ENCODE data around the gene CRIM1.

CRIM1 gene

GRCh38 chr2:36451512-36451911 lies 95.9 kb downstream of the CRIM1 start:
- H3K36me3 Mint-ChIP-seq (ENCODE audit: low read depth), result peaks cover 27% of the 10 kb centered on the region
- peaks cover 27% of the 10 kb centered on the region for H3K4me1 Mint-ChIP-seq
- H3K27me3 Mint-ChIP-seq (ENCODE audit: low read depth), result no peaks in the 10 kb centered on the region
- H3K9me3 Mint-ChIP-seq, result no peaks in the 10 kb centered on the region
- peak overlapping the region in 1 of 3 experiments; percentile 59 for H3K27ac Mint-ChIP-seq
- no peak overlapping the region for H3K4me3 Mint-ChIP-seq
- TF ChIP-seq CTCF (IDR thresholded peaks at IDR 0.05; ENCODE audit: unreplicated experiment in 3 of 3), result no peak

- Mint-ChIP-seq H3K4me3 (no peak overlapping the region), H3K4me1 (peaks cover 26% of the 10 kb centered on the region), H3K36me3 (ENCODE audit: low read depth) (peaks cover 21% of the 10 kb centered on the region), H3K9me3 (no peaks in the 10 kb centered on the region), H3K27me3 (ENCODE audit: low read depth) (no peaks in the 10 kb centered on the region), H3K27ac (peak overlapping the region; percentile 9 to 45 (median 22))
- no peak for TF ChIP-seq CTCF (IDR thresholded peaks at IDR 0.05; ENCODE audit: unreplicated experiment in 3 of 3)
Observed at GRCh38 chr2:36452260-36452659, 96.7 kb downstream of the CRIM1 start.

- TF ChIP-seq CTCF (IDR thresholded peaks at IDR 0.05; ENCODE audit: unreplicated experiment in 3 of 3), result no peak
- H3K9me3 Mint-ChIP-seq, result no peaks in the 10 kb centered on the region
- H3K27me3 Mint-ChIP-seq (ENCODE audit: low read depth), result peaks cover 3% of the 10 kb centered on the region
- H3K4me1 Mint-ChIP-seq, result peaks cover 26% of the 10 kb centered on the region
- no peak overlapping the region for H3K27ac Mint-ChIP-seq
- peaks cover 11% of the 10 kb centered on the region for H3K36me3 Mint-ChIP-seq (ENCODE audit: low read depth)
- H3K4me3 Mint-ChIP-seq, result no peak overlapping the region
Observed at GRCh38 chr2:36453652-36454051, 98.1 kb downstream of the CRIM1 start.

GRCh38 chr2:36455011-36455410 lies 99.4 kb downstream of the CRIM1 start:
- TF ChIP-seq CTCF (IDR thresholded peaks at IDR 0.05; ENCODE audit: unreplicated experiment in 3 of 3), result no peak
- H3K27ac Mint-ChIP-seq, result no peak overlapping the region

GRCh38 chr2:36455788-36456187 lies 100.2 kb downstream of the CRIM1 start:
- Mint-ChIP-seq H3K27me3 (ENCODE audit: low read depth) (peaks cover 3% of the 10 kb centered on the region), H3K4me1 (peaks cover 18% of the 10 kb centered on the region), H3K36me3 (ENCODE audit: low read depth) (peaks cover 6% of the 10 kb centered on the region), H3K27ac (peak overlapping the region in 1 of 3 experiments; percentile 83), H3K4me3 (no peak overlapping the region), H3K9me3 (no peaks in the 10 kb centered on the region)
- TF ChIP-seq CTCF (IDR thresholded peaks at IDR 0.05; ENCODE audit: unreplicated experiment in 3 of 3), result no peak

More at GRCh38 chr2:36455011-36455410, 99.4 kb downstream of the CRIM1 start:
- Mint-ChIP-seq H3K4me3 (no peak overlapping the region), H3K36me3 (ENCODE audit: low read depth) (peaks cover 11% of the 10 kb centered on the region), H3K27me3 (ENCODE audit: low read depth) (peaks cover 3% of the 10 kb centered on the region), H3K4me1 (peaks cover 26% of the 10 kb centered on the region), H3K9me3 (no peaks in the 10 kb centered on the region)

Data from nephron (organoid).